Panc1 (cell line): ENCODE measurements around the gene CDK14.

Source experiments
- POLR2AphosphoS5 ChIP-seq: IDR thresholded peaks from 2 replicates; pipeline ENCODE4 v1.6.1; 2012; ENCODE audit warnings: mild to moderate bottlenecking, low read depth, low read length, moderate library complexity
- SIN3A ChIP-seq: IDR thresholded peaks from 2 replicates; pipeline ENCODE4 v1.6.1; 2012; ENCODE audit warnings: low read depth, mild to moderate bottlenecking, low read length, moderate library complexity, borderline replicate concordance; ENCODE audit not compliant: insufficient read depth
- TCF7L2 ChIP-seq: IDR thresholded peaks from 2 replicates; pipeline ENCODE4 v1.6.1; 2011; ENCODE audit warnings: mild to moderate bottlenecking, low read depth, low read length, inconsistent platforms
- TF ChIP-seq, protein P1 (sequence below): fragments of 450-650 bp; IDR thresholded peaks from 2 replicates; pipeline ENCODE4 v1.5.1; 2017; ENCODE audit warnings: mild to moderate bottlenecking
- TF ChIP-seq, protein P2 (sequence below), 2 experiments: IDR thresholded peaks; 2 replicates each; pipeline ENCODE4 v1.6.1; 2011 to 2012; ENCODE audit warnings: low read depth in 2 of 2, control low read depth in 1 of 2, low read length in 1 of 2, mild to moderate bottlenecking in 1 of 2, moderate library complexity in 1 of 2; ENCODE audit not compliant: insufficient read depth in 1 of 2

DNA sequence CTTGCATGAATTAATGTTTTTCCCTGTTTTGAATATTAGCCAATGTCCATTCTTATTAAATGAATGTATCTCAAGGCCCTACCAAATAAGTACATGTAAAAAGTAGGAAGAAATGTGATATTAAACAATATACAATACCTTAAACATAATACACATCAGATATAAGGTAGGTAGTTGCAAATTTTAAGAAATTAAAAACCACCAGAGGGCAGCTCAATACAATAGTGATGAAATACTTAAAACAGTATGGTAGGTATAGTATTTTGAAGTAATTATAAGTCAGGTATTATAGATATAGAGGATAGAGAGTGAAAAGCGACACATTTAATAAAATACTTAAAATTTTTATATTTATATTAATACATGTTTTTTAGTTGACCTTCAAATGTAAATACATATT is 43.6 kb upstream of the CDK14 start:
- TF ChIP-seq, protein P1, sequence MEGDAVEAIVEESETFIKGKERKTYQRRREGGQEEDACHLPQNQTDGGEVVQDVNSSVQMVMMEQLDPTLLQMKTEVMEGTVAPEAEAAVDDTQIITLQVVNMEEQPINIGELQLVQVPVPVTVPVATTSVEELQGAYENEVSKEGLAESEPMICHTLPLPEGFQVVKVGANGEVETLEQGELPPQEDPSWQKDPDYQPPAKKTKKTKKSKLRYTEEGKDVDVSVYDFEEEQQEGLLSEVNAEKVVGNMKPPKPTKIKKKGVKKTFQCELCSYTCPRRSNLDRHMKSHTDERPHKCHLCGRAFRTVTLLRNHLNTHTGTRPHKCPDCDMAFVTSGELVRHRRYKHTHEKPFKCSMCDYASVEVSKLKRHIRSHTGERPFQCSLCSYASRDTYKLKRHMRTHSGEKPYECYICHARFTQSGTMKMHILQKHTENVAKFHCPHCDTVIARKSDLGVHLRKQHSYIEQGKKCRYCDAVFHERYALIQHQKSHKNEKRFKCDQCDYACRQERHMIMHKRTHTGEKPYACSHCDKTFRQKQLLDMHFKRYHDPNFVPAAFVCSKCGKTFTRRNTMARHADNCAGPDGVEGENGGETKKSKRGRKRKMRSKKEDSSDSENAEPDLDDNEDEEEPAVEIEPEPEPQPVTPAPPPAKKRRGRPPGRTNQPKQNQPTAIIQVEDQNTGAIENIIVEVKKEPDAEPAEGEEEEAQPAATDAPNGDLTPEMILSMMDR, result no peak
- TF ChIP-seq POLR2AphosphoS5 (no peak), SIN3A (no peak), TCF7L2 (no peak)
- TF ChIP-seq, protein P2, sequence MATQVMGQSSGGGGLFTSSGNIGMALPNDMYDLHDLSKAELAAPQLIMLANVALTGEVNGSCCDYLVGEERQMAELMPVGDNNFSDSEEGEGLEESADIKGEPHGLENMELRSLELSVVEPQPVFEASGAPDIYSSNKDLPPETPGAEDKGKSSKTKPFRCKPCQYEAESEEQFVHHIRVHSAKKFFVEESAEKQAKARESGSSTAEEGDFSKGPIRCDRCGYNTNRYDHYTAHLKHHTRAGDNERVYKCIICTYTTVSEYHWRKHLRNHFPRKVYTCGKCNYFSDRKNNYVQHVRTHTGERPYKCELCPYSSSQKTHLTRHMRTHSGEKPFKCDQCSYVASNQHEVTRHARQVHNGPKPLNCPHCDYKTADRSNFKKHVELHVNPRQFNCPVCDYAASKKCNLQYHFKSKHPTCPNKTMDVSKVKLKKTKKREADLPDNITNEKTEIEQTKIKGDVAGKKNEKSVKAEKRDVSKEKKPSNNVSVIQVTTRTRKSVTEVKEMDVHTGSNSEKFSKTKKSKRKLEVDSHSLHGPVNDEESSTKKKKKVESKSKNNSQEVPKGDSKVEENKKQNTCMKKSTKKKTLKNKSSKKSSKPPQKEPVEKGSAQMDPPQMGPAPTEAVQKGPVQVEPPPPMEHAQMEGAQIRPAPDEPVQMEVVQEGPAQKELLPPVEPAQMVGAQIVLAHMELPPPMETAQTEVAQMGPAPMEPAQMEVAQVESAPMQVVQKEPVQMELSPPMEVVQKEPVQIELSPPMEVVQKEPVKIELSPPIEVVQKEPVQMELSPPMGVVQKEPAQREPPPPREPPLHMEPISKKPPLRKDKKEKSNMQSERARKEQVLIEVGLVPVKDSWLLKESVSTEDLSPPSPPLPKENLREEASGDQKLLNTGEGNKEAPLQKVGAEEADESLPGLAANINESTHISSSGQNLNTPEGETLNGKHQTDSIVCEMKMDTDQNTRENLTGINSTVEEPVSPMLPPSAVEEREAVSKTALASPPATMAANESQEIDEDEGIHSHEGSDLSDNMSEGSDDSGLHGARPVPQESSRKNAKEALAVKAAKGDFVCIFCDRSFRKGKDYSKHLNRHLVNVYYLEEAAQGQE (IDR thresholded peaks at IDR 0.05; ENCODE audit: insufficient read depth in 1 of 2, low read depth in 2 of 2, low read length in 1 of 2), result no peak
